HG03571 (cell line): ENCODE measurements around the gene CLDN8.

Source experiments
- ATAC-seq: cut with Tn5 transposase; IDR thresholded peaks from one replicate; pipeline ENCODE4 v1.9.1; 2021; ENCODE audit not compliant: unreplicated experiment

The CLDN8 gene

DNA sequence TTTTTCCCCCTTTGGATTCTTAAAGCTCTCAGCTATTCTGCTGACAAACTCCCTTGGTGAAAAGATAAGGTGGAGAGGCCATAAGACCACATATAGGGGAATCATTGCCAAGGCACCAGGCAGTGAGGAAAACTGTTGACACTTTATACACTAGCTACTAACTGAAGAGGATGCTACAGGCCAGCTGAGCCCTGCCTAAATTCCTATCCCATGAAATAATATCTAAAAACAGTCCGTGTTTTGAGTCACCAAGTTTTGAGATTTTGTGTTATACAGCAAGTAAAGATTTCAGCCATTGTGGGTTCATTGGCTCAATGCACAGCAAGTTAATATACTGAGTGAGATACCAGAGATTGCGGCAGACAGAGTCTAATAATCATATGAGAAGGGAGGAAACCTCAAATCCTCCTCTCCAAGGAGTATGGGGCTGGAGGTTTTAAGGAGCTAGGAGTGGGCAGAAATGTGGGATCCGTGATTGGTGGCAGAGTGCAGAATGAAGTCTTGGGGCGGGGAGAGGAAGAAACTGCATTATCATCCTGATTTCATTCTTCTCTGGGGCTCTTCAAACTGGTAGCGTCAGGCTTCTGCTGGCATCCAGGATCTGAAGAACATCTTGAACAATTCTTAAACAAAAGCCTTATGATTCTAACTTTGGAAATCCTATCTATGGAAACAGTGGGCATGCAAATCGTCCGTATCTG lies 9.2 kb downstream of the CLDN8 start:
- no peak for ATAC-seq

DNA sequence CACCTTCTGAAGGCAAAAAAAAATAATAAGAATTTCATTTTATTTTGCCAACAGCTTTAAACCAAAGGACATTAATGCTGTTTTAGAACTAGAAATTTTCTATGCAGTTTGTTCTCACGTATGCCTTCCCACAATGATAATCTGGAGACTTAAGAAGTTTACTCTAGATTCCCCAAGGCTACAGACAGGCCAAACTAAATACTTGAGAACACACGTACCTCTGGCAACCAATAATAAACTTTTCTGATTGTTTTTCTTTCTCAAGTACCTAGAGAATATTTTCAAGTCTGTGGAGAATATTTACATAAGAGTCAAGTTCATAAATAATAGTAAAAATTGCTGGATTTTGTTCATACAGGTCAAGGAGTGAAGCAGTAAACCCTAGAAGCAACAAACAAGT lies 15.9 kb downstream of the CLDN8 start:
- no peak for ATAC-seq

DNA sequence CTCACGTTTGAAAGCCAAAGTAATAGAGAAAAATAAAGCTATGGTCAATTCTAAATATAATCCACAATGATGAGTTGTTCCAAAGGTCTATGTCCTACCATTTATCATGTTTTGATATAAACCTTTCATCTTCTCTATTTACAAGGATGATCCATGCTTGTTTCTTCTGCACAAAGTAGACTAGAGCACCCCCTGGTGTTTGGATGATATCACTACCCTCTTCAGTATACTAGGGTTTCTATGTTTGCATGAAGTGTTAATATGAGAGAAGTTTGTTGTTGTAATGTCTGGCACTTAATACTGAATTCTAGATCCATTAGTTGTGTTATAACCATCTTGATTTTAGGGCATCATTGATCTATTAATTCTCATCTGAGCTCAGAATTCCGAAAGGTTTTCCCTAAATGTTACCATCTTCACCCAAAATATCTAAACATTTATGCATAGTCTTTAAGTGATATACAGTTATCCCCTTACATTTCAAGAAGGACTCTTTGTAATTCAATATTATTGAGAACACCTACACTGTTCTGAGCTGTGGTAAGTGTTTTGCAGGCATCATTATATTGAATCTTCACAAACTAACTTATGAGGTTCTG lies 21.1 kb downstream of the CLDN8 start:
- no peak for ATAC-seq

DNA sequence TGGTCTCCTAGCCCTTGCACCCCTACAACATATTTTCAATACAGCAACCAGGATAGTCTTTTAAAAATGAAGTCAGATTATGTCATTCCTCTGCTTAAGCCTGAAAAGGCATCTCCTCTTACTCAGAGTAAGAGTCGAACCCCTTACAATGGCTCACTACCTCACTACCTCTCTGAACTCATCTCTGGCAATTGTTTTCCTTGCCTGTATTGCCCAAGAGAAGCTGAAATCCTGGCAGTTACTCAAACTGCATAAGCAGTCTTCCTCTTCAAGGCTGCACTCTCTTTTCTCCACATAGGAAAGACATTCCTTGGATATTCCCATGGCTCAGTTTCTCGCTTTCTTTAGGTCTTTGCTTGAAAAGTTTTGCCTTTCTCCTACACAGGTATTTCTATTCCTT lies 22.7 kb downstream of the CLDN8 start:
- ATAC-seq = no peak

DNA sequence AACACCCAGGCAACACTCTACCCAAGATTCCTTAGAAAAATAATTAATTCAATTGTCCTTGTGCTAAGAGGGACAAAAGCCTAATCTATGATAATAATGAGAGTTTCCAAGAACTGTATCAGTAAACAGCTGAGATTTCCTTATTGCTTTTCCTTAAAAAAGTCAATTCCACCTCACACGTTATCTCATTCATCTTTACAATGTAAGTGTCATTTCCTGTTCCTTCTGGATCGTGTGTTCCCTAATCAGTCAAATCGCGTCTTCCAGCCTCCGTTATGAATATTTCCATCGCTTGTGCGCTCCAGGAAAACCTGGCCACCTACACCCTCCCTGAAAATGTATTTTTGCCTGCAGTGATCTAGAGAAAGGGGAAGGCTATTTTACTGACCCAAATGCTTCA lies 25.3 kb downstream of the CLDN8 start:
- ATAC-seq = no peak

DNA sequence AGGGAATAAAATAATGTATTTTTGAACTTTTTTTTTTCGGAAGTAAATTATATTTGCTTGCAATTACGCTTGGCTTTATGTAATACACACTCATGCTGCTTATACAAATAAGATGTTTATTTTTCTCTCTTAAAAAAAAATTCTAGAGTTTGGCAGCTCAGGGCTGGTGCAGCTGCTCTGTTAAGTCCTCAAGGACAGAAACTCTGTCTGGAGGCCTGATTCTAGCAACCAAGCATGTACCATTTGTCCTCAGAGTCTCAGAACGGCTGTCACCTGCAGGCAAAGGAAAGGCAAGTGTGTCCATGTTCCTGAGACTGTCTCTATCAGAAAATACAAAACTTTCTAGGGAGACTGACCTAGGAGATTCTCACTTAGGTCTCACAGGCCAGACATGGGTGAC lies 26.1 kb downstream of the CLDN8 start:
- no peak for ATAC-seq

DNA sequence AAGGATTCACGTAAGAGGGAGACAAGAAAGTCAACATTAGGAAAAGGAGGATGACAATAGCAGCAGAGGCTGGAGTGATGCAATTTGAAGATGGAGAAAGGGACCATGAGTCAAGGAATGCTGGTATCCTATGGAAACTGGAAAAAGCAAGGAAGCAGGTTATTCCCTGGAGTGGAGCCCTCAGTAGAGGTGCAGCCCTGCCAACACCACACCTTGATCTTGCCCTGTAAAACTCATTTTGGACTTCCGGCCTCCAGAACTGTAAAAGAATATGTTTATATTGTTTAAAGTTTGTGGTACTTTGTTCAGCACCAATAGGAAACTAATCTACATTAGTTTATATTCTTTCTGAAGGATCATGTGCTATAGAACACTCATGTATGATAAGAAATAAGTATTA lies 29.7 kb downstream of the CLDN8 start:
- no peak for ATAC-seq

DNA sequence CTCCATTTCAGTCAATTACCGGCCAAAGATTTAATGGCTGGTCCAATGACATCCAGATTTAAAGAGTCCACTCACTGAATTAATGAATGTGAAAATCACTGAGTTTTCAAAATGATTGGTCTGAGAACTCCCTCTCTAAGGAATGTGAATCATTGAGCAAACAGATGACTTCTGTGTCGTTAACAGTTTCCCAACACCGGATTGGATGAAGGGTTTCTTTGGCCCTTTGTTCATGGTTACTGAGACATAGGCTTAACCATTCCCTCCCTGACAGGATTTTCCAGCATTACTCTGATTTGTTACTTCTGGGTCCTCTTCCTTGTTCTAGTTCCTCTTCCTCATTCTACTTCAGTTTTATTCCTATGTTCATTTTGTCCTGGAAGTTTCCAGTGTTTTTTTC lies 47.8 kb downstream of the CLDN8 start:
- ATAC-seq = no peak

DNA sequence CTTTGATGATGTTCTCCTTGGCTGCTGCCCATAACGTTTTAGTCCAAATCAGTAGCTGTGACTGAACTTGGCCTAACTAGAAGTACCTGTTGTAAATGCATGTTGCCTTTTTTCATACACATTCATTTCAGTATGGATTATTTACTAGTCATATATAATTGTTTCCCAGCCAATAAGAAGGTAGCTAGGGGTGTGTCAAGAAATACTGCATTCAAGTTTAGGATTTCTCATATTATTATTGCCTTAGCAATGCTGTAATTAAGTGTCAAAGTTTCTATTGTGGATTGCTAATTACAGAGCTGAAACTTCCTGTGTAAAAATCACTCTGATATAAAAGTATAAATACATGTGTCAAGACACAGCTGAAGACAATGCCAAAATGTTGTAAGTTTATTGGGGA lies 49.2 kb downstream of the CLDN8 start, which contains the start of gene CLDN17:
Gene CLDN17 (minus strand): TSS at position 101 of the 400 bp plus-strand sequence. CDS start 188 bp downstream, outside the sequence.
- ATAC-seq = no peak

DNA sequence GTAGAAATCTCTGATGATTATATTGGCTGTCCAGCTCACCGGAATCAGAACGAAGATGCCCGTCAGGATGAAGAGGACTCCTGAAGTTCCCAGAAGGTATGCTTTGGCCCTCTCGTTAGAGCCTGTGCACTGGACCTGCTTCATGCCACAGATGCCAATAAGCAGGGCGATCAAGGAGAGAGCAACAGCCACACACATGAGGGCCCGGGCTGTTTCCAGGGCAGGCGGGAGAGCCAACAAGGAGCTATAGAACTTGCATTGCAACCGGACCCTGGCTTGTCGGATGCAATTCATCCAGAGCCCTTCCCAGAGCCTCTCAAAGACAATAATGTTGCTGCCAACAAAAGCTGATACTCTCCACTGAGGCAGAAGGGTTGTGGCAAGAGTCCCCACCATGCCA lies 49.7 kb downstream of the CLDN8 start:
- ATAC-seq = no peak

DNA sequence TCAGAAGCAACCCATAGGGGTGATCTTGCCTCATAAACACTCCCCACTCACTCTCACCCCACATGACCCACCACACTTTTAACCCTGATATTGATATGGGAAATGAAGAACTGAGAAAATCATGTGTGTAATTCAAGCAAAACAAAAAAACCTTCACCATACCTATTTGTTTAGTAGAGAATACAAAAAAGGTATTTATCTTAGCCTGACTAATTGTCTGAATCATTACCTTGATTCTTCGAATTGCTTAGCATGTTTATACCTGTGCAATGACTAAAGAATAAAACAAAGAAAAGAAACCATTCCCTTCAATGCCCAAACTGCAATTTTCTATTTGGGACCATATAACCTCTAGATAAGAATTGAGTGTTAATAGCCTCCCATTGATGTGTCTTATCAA lies 51.1 kb downstream of the CLDN8 start:
- ATAC-seq = no peak
